IMR-90 (cell line): ENCODE data around the gene FGF6. TPM values are rescaled to one million over a fixed set of nuclear protein-coding genes. Genes with fewer than 3 reads are reported as not detected.

Experiments
- ATAC-seq: fragments of 200-7000 bp; cut with Tn5 transposase; 2 replicates; pipeline ENCODE4 v1.9.1; 2020; ENCODE audit warnings: low read depth, mild to moderate bottlenecking, moderate library complexity
- BruUV-seq: library from RNA; stranded (reverse); fragments of 400-500 nt; replicated peaks from 2 replicates; lab custom pipeline; 2021; lab: Mats Ljungman, UMichigan
- CTCF ChIA-PET: fragments of 300-600 bp; formaldehyde crosslinking; extraction: SDS; loops from one replicate; lab custom pipeline; 2021; ENCODE audit warnings: antibody characterized with exemption; lab: Yijun Ruan, JAX
- POLR2A ChIA-PET: fragments of 300-600 bp; sonication (Branson Sonifier 250); formaldehyde crosslinking; loops from one replicate; lab custom pipeline; 2022; ENCODE audit warnings: antibody characterized with exemption; ENCODE audit not compliant: unreplicated experiment; lab: Charles Lee
- DNase-seq: peaks from one replicate; pipeline ENCODE4 v3.0.0; 2013
- H2AFZ ChIP-seq: replicated peaks from 2 replicates; pipeline ENCODE3; 2013; ENCODE audit warnings: low read length, mild to moderate bottlenecking; ENCODE audit not compliant: poor library complexity
- H2AK5ac ChIP-seq: 2 replicates; pipeline ENCODE4 v1.6.1; 2013; ENCODE audit warnings: low read depth, low read length, inconsistent platforms
- H2AK9ac ChIP-seq: replicated peaks from 2 replicates; pipeline ENCODE3; 2013; ENCODE audit warnings: mild to moderate bottlenecking, low read depth, low read length, moderate library complexity; ENCODE audit not compliant: poor library complexity
- H2BK120ac ChIP-seq: 2 replicates; pipeline ENCODE4 v1.6.1; 2013; ENCODE audit warnings: low read depth, low read length, inconsistent platforms
- H2BK15ac ChIP-seq: 3 replicates; pipeline ENCODE4 v1.6.1; 2013; ENCODE audit warnings: low read depth, low read length, inconsistent platforms
- H2BK20ac ChIP-seq: 2 replicates; pipeline ENCODE4 v1.6.1; 2013; ENCODE audit warnings: low read depth, mild to moderate bottlenecking, inconsistent platforms, low read length, moderate library complexity
- H2BK5ac ChIP-seq: 2 replicates; pipeline ENCODE4 v1.6.1; 2013; ENCODE audit warnings: mild to moderate bottlenecking, low read depth, low read length, inconsistent platforms; ENCODE audit not compliant: poor library complexity, severe bottlenecking
- H3K14ac ChIP-seq: replicated peaks from 2 replicates; pipeline ENCODE4 v1.6.1; 2013; ENCODE audit warnings: low read depth, low read length, inconsistent platforms
- H3K18ac ChIP-seq: 2 replicates; pipeline ENCODE4 v1.6.1; 2013; ENCODE audit warnings: low read depth, low read length, control low read depth
- H3K23ac ChIP-seq: 2 replicates; pipeline ENCODE4 v1.6.1; 2013; ENCODE audit warnings: low read depth, low read length, inconsistent platforms
- H3K27ac ChIP-seq: 2 replicates; pipeline ENCODE4 v1.5.1; 2013; ENCODE audit warnings: mild to moderate bottlenecking, control low read depth, low read length; ENCODE audit not compliant: insufficient read depth
- H3K27me3 ChIP-seq: 2 replicates; pipeline ENCODE4 v1.6.1; 2013; ENCODE audit warnings: low read length; ENCODE audit not compliant: control insufficient read depth, insufficient read depth
- H3K36me3 ChIP-seq: 2 replicates; pipeline ENCODE4 v1.6.1; 2013; ENCODE audit warnings: low read length, mixed read lengths; ENCODE audit not compliant: control insufficient read depth, insufficient read depth
- H3K4ac ChIP-seq: 2 replicates; pipeline ENCODE4 v1.6.1; 2013; ENCODE audit warnings: low read depth, low read length, inconsistent platforms
- H3K4me1 ChIP-seq: 2 replicates; pipeline ENCODE4 v1.6.1; 2013; ENCODE audit warnings: low read length, mixed read lengths; ENCODE audit not compliant: control insufficient read depth, insufficient read depth
- H3K4me2 ChIP-seq: 2 replicates; pipeline ENCODE4 v1.6.1; 2013; ENCODE audit warnings: low read depth, mild to moderate bottlenecking, control low read depth, low read length, moderate library complexity
- H3K4me3 ChIP-seq: 2 replicates; pipeline ENCODE4 v1.5.1; 2013; ENCODE audit warnings: low read depth, mild to moderate bottlenecking, control low read depth, low read length, moderate library complexity; ENCODE audit not compliant: insufficient read depth
- H3K56ac ChIP-seq: 2 replicates; pipeline ENCODE4 v1.6.1; 2013; ENCODE audit warnings: low read length, inconsistent platforms; ENCODE audit not compliant: insufficient read depth; ENCODE audit errors: extremely low read depth
- H3K79me1 ChIP-seq, 2 experiments: 2 replicates each; pipeline ENCODE4 v1.6.1; 2013; ENCODE audit warnings: low read length in 2 of 2, inconsistent platforms in 1 of 2, low read depth in 1 of 2
- H3K9ac ChIP-seq: 2 replicates; pipeline ENCODE4 v1.6.1; 2013; ENCODE audit warnings: low read depth, low read length, control low read depth
- H3K9me1 ChIP-seq: 2 replicates; pipeline ENCODE4 v1.6.1; 2013; ENCODE audit warnings: low read length, inconsistent platforms; ENCODE audit not compliant: insufficient read depth
- H3K9me3 ChIP-seq: 2 replicates; pipeline ENCODE4 v1.6.1; 2013; ENCODE audit warnings: low read length; ENCODE audit not compliant: control insufficient read depth, insufficient read depth
- H4K20me1 ChIP-seq: 2 replicates; pipeline ENCODE4 v1.6.1; 2013; ENCODE audit warnings: low read length, inconsistent platforms; ENCODE audit not compliant: insufficient read depth
- H4K5ac ChIP-seq: 2 replicates; pipeline ENCODE4 v1.6.1; 2013; ENCODE audit warnings: mild to moderate bottlenecking, low read depth, low read length, control low read depth
- H4K8ac ChIP-seq, 2 experiments: 2 replicates each; pipeline ENCODE4 v1.6.1; 2013; ENCODE audit warnings: low read depth in 2 of 2, low read length in 2 of 2, control low read depth in 1 of 2, inconsistent platforms in 1 of 2
- H4K91ac ChIP-seq: 2 replicates; pipeline ENCODE4 v1.6.1; 2013; ENCODE audit warnings: low read depth, low read length, inconsistent platforms; ENCODE audit not compliant: insufficient read depth
- CHD1 ChIP-seq: IDR thresholded peaks from 2 replicates; pipeline ENCODE4 v1.6.1; 2012; ENCODE audit warnings: low read depth, low read length, improper control_type of control experiment
- MAFK ChIP-seq: IDR thresholded peaks from 2 replicates; pipeline ENCODE4 v1.6.1; 2012; ENCODE audit warnings: low read depth, low read length, improper control_type of control experiment
- MAZ ChIP-seq: IDR thresholded peaks from 2 replicates; pipeline ENCODE4 v1.6.1; 2012; ENCODE audit warnings: low read depth, mild to moderate bottlenecking, low read length, improper control_type of control experiment, moderate library complexity, borderline replicate concordance
- POLR2A ChIP-seq: IDR thresholded peaks from 2 replicates; pipeline ENCODE4 v1.6.1; 2012; ENCODE audit warnings: mild to moderate bottlenecking, low read depth, low read length
- RFX5 ChIP-seq: IDR thresholded peaks from 2 replicates; pipeline ENCODE4 v1.8.0; 2012; ENCODE audit warnings: low read depth, mild to moderate bottlenecking, low read length, moderate library complexity
- USF2 ChIP-seq: fragments of 150-350 bp; IDR thresholded peaks from 2 replicates; pipeline ENCODE4 v1.6.1; 2017; ENCODE audit warnings: mild to moderate bottlenecking, antibody characterized with exemption, low read length, low read depth
- WGBS, 2 experiments: methylation state at CpG; one replicate each; pipeline versions ENCODE4 v1.1.5 to v1.1.7; 2013; ENCODE audit warnings: missing lambda C conversion rate in 2 of 2; ENCODE audit not compliant: insufficient read length in 1 of 2; ENCODE audit errors: extremely low coverage in 2 of 2; 5-methylcytosine and 5-hydroxymethylcytosine counted together
- dilution Hi-C: fragments of 300-500 bp; cut with HindIII; formaldehyde crosslinking; loops from one replicate; pipeline ENCODE4 v1.14.3; 2018; ENCODE audit warnings: low sequenced_read_pairs; ENCODE audit not compliant: unreplicated experiment
- in situ Hi-C: fragments of 300-500 bp; cut with MboI; formaldehyde crosslinking; loops from 3 replicates; pipeline ENCODE4 v1.14.3; 2019; ENCODE audit warnings: low sequenced_read_pairs, inconsistent platforms, mixed read lengths
- intact Hi-C: fragments of 100-400 bp; cut with micrococcal nuclease; formaldehyde crosslinking; loops from 2 replicates; pipeline ENCODE4 v1.10.0; 2022
- polyA plus RNA-seq, 3 experiments: library from polyadenylated mRNA; depleted of rRNA; stranded (reverse); fragments of >200 nt; gene quantifications; 2 replicates each; pipeline ENCODE4 v1.2.3, GENCODE V29; 2012; ENCODE audit warnings: low replicate concordance in 1 of 3
- total RNA-seq: library from RNA; depleted of rRNA; stranded (reverse); fragments of >200 nt; gene quantifications from 2 replicates; pipeline ENCODE4 v1.2.3, GENCODE V29; 2012

Gene FGF6
- total and polyA plus RNA-seq, 2 of the 4 experiments (the other 2 are of a cell fraction): not detected

- ChIA-PET CTCF (no interaction called here), POLR2A (no interaction called here)
- Histone ChIP-seq H3K36me3 (no peaks in the 10 kb centered on the region), H3K4me3 (no peak overlapping the region), H4K5ac (no peak overlapping the region), H3K9me1 (no peaks in the 10 kb centered on the region), H3K4ac (no peak overlapping the region), H2AFZ (no peak overlapping the region), H3K27me3 (peaks cover 25% of the 10 kb centered on the region), H2BK5ac (no peak overlapping the region), H3K79me1 (no peaks in the 10 kb centered on the region), H3K23ac (no peak overlapping the region), H3K27ac (no peak overlapping the region), H2AK9ac (no peak overlapping the region), H4K8ac (no peak overlapping the region), H3K18ac (no peak overlapping the region), H2BK15ac (no peak overlapping the region), H2BK20ac (no peak overlapping the region), H3K4me2 (no peak overlapping the region), H4K20me1 (no peaks in the 10 kb centered on the region), H3K14ac (no peak overlapping the region), H3K4me1 (no peaks in the 10 kb centered on the region), H3K9ac (no peak overlapping the region), H3K9me3 (no peaks in the 10 kb centered on the region), H2BK120ac (no peak overlapping the region), H2AK5ac (no peak overlapping the region), H4K91ac (no peak overlapping the region), H3K56ac (no peak overlapping the region)
- ATAC-seq (no peak), DNase-seq (no peak)
- intact Hi-C loops: no loop called here
- BruUV-seq: no TSS peak
- no peak for TF ChIP-seq MAFK
- no peak for TF ChIP-seq MAZ
- TF ChIP-seq RFX5: no peak
- no peak for TF ChIP-seq CHD1
- TF ChIP-seq POLR2A: no peak
- TF ChIP-seq USF2: no peak
- dilution Hi-C loops: no loop called here
- in situ Hi-C loops: no loop called here
- WGBS, 2 experiments: 18% methylated on average over 4 of the region's 9 CpGs; no CpG with 5 or more reads in 1 of the 2 experiments
Observed at GRCh38 chr12:4450551-4451112, 5.0 kb upstream of the FGF6 start.
